Thymus (tissue), 11 donors: ENCODE measurements around the gene ABHD12. TPM values are rescaled to one million over a fixed set of nuclear protein-coding genes. Genes with fewer than 3 reads are reported as not detected.

Source experiments
- DNase-seq, 9 donors: peaks; one replicate each; pipeline ENCODE4 v3.0.0-alpha.2; 2013; ENCODE audit warnings: low spot score in 9 of 9, low read depth in 6 of 9, missing footprints in 1 of 9
- H3K27ac ChIP-seq, 2 donors: one replicate each; pipeline ENCODE4 v1.5.1; 2013; ENCODE audit warnings: control low read depth in 1 of 2, low read depth in 1 of 2, low read length in 1 of 2, mild to moderate bottlenecking in 1 of 2, moderate library complexity in 1 of 2
- H3K27me3 ChIP-seq, 2 donors: one replicate each; pipeline ENCODE4 v1.5.1; 2013; ENCODE audit warnings: low read length in 1 of 2; ENCODE audit not compliant: control insufficient read depth in 2 of 2, insufficient read depth in 1 of 2
- H3K36me3 ChIP-seq, 2 donors: one replicate each; pipeline ENCODE4 v1.5.1; 2013; ENCODE audit warnings: low read length in 1 of 2, mild to moderate bottlenecking in 1 of 2, moderate library complexity in 1 of 2; ENCODE audit not compliant: control insufficient read depth in 2 of 2, insufficient read depth in 2 of 2
- H3K4me1 ChIP-seq, 2 donors: one replicate each; pipeline ENCODE4 v1.5.1; 2013; ENCODE audit warnings: low read length in 2 of 2; ENCODE audit not compliant: control insufficient read depth in 2 of 2, insufficient read depth in 2 of 2
- H3K4me3 ChIP-seq, 2 donors: one replicate each; pipeline ENCODE4 v1.5.1; 2013; ENCODE audit warnings: low read length in 2 of 2, control low read depth in 1 of 2, mild to moderate bottlenecking in 1 of 2
- H3K9me3 ChIP-seq, 2 donors: one replicate each; pipeline ENCODE4 v1.5.1; 2013; ENCODE audit warnings: low read length in 1 of 2, mild to moderate bottlenecking in 1 of 2; ENCODE audit not compliant: control insufficient read depth in 2 of 2, insufficient read depth in 1 of 2
- WGBS: extraction: QIAGEN DNeasy Blood & Tissue Kit; methylation state at CpG from one replicate; pipeline ENCODE4 v1.1.7; 2013; 5-methylcytosine and 5-hydroxymethylcytosine counted together
- polyA plus RNA-seq: library from polyadenylated mRNA; stranded (reverse); fragments of 200-250 nt; gene quantifications from one replicate; pipeline ENCODE4 v1.2.3, GENCODE V29; 2013
- total RNA-seq: library from RNA; stranded (reverse); fragments of 120-200 nt; gene quantifications from one replicate; pipeline ENCODE4 v1.2.4, GENCODE V29; 2013
- donor health status: healthy.

The ABHD12 gene
- total and polyA plus RNA-seq, 2 donors: 16.5 to 28.8 TPM

GRCh38 chr20:25299806-25300205, 90.8 kb downstream of the ABHD12 start:
- H3K4me3 ChIP-seq: no peak overlapping the region
- WGBS: 89% methylated on average over 9 of the region's 9 CpGs
- peaks cover 1 to 8% of the 10 kb centered on the region in 2 donors for H3K4me1 ChIP-seq
- no peaks in the 10 kb centered on the region for H3K9me3 ChIP-seq
- DNase-seq: no peak
- no peak overlapping the region for H3K27ac ChIP-seq
- no peaks in the 10 kb centered on the region for H3K27me3 ChIP-seq
- H3K36me3 ChIP-seq: peaks cover 26 to 53% of the 10 kb centered on the region in 2 donors

GRCh38 chr20:25297141-25297905, 93.3 kb downstream of the ABHD12 start:
- Histone ChIP-seq H3K9me3 (no peaks in the 10 kb centered on the region), H3K36me3 (peaks cover 23 to 43% of the 10 kb centered on the region in 2 donors), H3K27ac (no peak overlapping the region), H3K4me1 (peaks cover 4 to 8% of the 10 kb centered on the region in 2 donors), H3K27me3 (no peaks in the 10 kb centered on the region), H3K4me3 (no peak overlapping the region)
- WGBS: 96% methylated on average over 10 of the region's 10 CpGs
- DNase-seq: no peak

GRCh38 chr20:25296094-25297093, 94.2 kb downstream of the ABHD12 start:
- DNase-seq: peak in 4 of 9 donors; percentile 42 to 71 (median 56)
- Histone ChIP-seq H3K27ac (no peak overlapping the region), H3K4me3 (no peak overlapping the region), H3K9me3 (no peaks in the 10 kb centered on the region), H3K4me1 (peaks cover 4 to 8% of the 10 kb centered on the region in 2 donors), H3K36me3 (peaks cover 23 to 39% of the 10 kb centered on the region in 2 donors), H3K27me3 (no peaks in the 10 kb centered on the region)
- WGBS: 94% methylated on average over 24 of the region's 24 CpGs

GRCh38 chr20:25295386-25296093, 95.1 kb downstream of the ABHD12 start:
- no peak overlapping the region for H3K4me3 ChIP-seq
- WGBS: 94% methylated on average over 10 of the region's 10 CpGs
- H3K36me3 ChIP-seq: peaks cover 27 to 44% of the 10 kb centered on the region in 2 donors
- H3K27ac ChIP-seq: no peak overlapping the region
- no peak for DNase-seq
- H3K27me3 ChIP-seq: no peaks in the 10 kb centered on the region
- peaks cover 4 to 8% of the 10 kb centered on the region in 2 donors for H3K4me1 ChIP-seq
- no peaks in the 10 kb centered on the region for H3K9me3 ChIP-seq

- Histone ChIP-seq H3K36me3 (peaks cover 29 to 42% of the 10 kb centered on the region in 2 donors), H3K27ac (peak overlapping the region in 1 of 2 donors; percentile 26), H3K9me3 (no peaks in the 10 kb centered on the region), H3K4me1 (peaks cover 4 to 8% of the 10 kb centered on the region in 2 donors), H3K4me3 (no peak overlapping the region), H3K27me3 (no peaks in the 10 kb centered on the region)
- peak in 8 of 9 donors; percentile 30 to 79 (median 61) for DNase-seq
- WGBS: 65% methylated on average over 22 of the region's 22 CpGs
Observed at GRCh38 chr20:25294459-25295385, 95.9 kb downstream of the ABHD12 start.

GRCh38 chr20:25293910-25294458, 96.7 kb downstream of the ABHD12 start:
- Histone ChIP-seq H3K4me1 (peaks cover 4 to 8% of the 10 kb centered on the region in 2 donors), H3K9me3 (no peaks in the 10 kb centered on the region), H3K27me3 (no peaks in the 10 kb centered on the region), H3K27ac (peak overlapping the region in 1 of 2 donors; percentile 38), H3K4me3 (no peak overlapping the region), H3K36me3 (peaks cover 27 to 38% of the 10 kb centered on the region in 2 donors)
- 97% methylated on average over 13 of the region's 13 CpGs for WGBS
- no peak for DNase-seq

GRCh38 chr20:25293507-25293906, 97.1 kb downstream of the ABHD12 start:
- H3K4me3 ChIP-seq: no peak overlapping the region
- DNase-seq: no peak
- 91% methylated on average over 10 of the region's 10 CpGs for WGBS
- peaks cover 30 to 40% of the 10 kb centered on the region in 2 donors for H3K36me3 ChIP-seq
- H3K9me3 ChIP-seq: no peaks in the 10 kb centered on the region
- peaks cover 4 to 8% of the 10 kb centered on the region in 2 donors for H3K4me1 ChIP-seq
- no peaks in the 10 kb centered on the region for H3K27me3 ChIP-seq
- no peak overlapping the region for H3K27ac ChIP-seq
